ENCODE results near the gene LSP1.

LSP1 gene

GRCh38 chr11:1825785-1826451, 27.0 kb upstream of the LSP1 start:
- Histone ChIP-seq H3K9me3 (replicated peaks; ENCODE audit: low read length) (no peaks in the 10 kb centered on the region), H3K4me3 (ENCODE audit: low read length) (no peak overlapping the region), H3K27me3 (ENCODE audit: control insufficient read depth, insufficient read depth, low read length) (no peaks in the 10 kb centered on the region), H3K4me1 (ENCODE audit: control insufficient read depth, insufficient read depth, low read length) (peaks cover 56% of the 10 kb centered on the region), H3K9ac (ENCODE audit: low read depth, low read length) (peak overlapping the region; percentile 68), H3K4me2 (ENCODE audit: low read length) (peak overlapping the region; percentile 83), H3K36me3 (ENCODE audit: insufficient read depth, low read length) (no peaks in the 10 kb centered on the region)

- H3K9ac ChIP-seq (ENCODE audit: low read depth, low read length) = peak overlapping the region; percentile 68
- no peaks in the 10 kb centered on the region for H3K9me3 ChIP-seq (replicated peaks; ENCODE audit: low read length)
- H3K27me3 ChIP-seq (ENCODE audit: control insufficient read depth, insufficient read depth, low read length) = no peaks in the 10 kb centered on the region
- H3K36me3 ChIP-seq (ENCODE audit: insufficient read depth, low read length) = no peaks in the 10 kb centered on the region
- H3K4me1 ChIP-seq (ENCODE audit: control insufficient read depth, insufficient read depth, low read length) = peaks cover 56% of the 10 kb centered on the region
- peak overlapping the region; percentile 83 for H3K4me2 ChIP-seq (ENCODE audit: low read length)
- peak overlapping the region; percentile 48 for H3K4me3 ChIP-seq (ENCODE audit: low read length)
These were observed 26.3 kb upstream of the LSP1 start for GRCh38 chr11:1826552-1827094.

GRCh38 chr11:1827095-1827813, 25.6 kb upstream of the LSP1 start:
- H3K36me3 ChIP-seq (ENCODE audit: insufficient read depth, low read length) = no peaks in the 10 kb centered on the region
- H3K4me2 ChIP-seq (ENCODE audit: low read length) = peak overlapping the region; percentile 83
- peaks cover 59% of the 10 kb centered on the region for H3K4me1 ChIP-seq (ENCODE audit: control insufficient read depth, insufficient read depth, low read length)
- H3K27me3 ChIP-seq (ENCODE audit: control insufficient read depth, insufficient read depth, low read length) = no peaks in the 10 kb centered on the region
- peak overlapping the region; percentile 68 for H3K9ac ChIP-seq (ENCODE audit: low read depth, low read length)
- no peaks in the 10 kb centered on the region for H3K9me3 ChIP-seq (replicated peaks; ENCODE audit: low read length)
- H3K4me3 ChIP-seq (ENCODE audit: low read length) = peak overlapping the region; percentile 48

- Histone ChIP-seq H3K4me3 (ENCODE audit: low read length) (no peak overlapping the region), H3K36me3 (ENCODE audit: insufficient read depth, low read length) (no peaks in the 10 kb centered on the region), H3K4me1 (ENCODE audit: control insufficient read depth, insufficient read depth, low read length) (peaks cover 64% of the 10 kb centered on the region), H3K9ac (ENCODE audit: low read depth, low read length) (peak overlapping the region; percentile 64), H3K27me3 (ENCODE audit: control insufficient read depth, insufficient read depth, low read length) (no peaks in the 10 kb centered on the region), H3K9me3 (replicated peaks; ENCODE audit: low read length) (no peaks in the 10 kb centered on the region), H3K4me2 (ENCODE audit: low read length) (peak overlapping the region; percentile 83)
These were observed 25.0 kb upstream of the LSP1 start for GRCh38 chr11:1827931-1828330.

GRCh38 chr11:1828542-1828941, 24.3 kb upstream of the LSP1 start:
- H3K9ac ChIP-seq (ENCODE audit: low read depth, low read length) = peak overlapping the region; percentile 52
- no peak overlapping the region for H3K4me3 ChIP-seq (ENCODE audit: low read length)
- H3K27me3 ChIP-seq (ENCODE audit: control insufficient read depth, insufficient read depth, low read length) = no peaks in the 10 kb centered on the region
- H3K36me3 ChIP-seq (ENCODE audit: insufficient read depth, low read length) = no peaks in the 10 kb centered on the region
- peaks cover 64% of the 10 kb centered on the region for H3K4me1 ChIP-seq (ENCODE audit: control insufficient read depth, insufficient read depth, low read length)
- H3K4me2 ChIP-seq (ENCODE audit: low read length) = peak overlapping the region; percentile 60
- H3K9me3 ChIP-seq (replicated peaks; ENCODE audit: low read length) = no peaks in the 10 kb centered on the region

- Histone ChIP-seq H3K4me2 (ENCODE audit: low read length) (peak overlapping the region; percentile 60), H3K4me3 (ENCODE audit: low read length) (no peak overlapping the region), H3K4me1 (ENCODE audit: control insufficient read depth, insufficient read depth, low read length) (peaks cover 64% of the 10 kb centered on the region), H3K9me3 (replicated peaks; ENCODE audit: low read length) (no peaks in the 10 kb centered on the region), H3K36me3 (ENCODE audit: insufficient read depth, low read length) (no peaks in the 10 kb centered on the region), H3K27me3 (ENCODE audit: control insufficient read depth, insufficient read depth, low read length) (no peaks in the 10 kb centered on the region), H3K9ac (ENCODE audit: low read depth, low read length) (peak overlapping the region; percentile 52)
These were observed 23.7 kb upstream of the LSP1 start for GRCh38 chr11:1829039-1829820.

GRCh38 chr11:1830004-1830321, 22.9 kb upstream of the LSP1 start:
- Histone ChIP-seq H3K4me3 (ENCODE audit: low read length) (no peak overlapping the region), H3K9ac (ENCODE audit: low read depth, low read length) (no peak overlapping the region), H3K9me3 (replicated peaks; ENCODE audit: low read length) (no peaks in the 10 kb centered on the region), H3K27me3 (ENCODE audit: control insufficient read depth, insufficient read depth, low read length) (no peaks in the 10 kb centered on the region), H3K4me2 (ENCODE audit: low read length) (no peak overlapping the region), H3K4me1 (ENCODE audit: control insufficient read depth, insufficient read depth, low read length) (peaks cover 64% of the 10 kb centered on the region), H3K36me3 (ENCODE audit: insufficient read depth, low read length) (no peaks in the 10 kb centered on the region)

GRCh38 chr11:1830322-1831223, 22.3 kb upstream of the LSP1 start:
- no peaks in the 10 kb centered on the region for H3K36me3 ChIP-seq (ENCODE audit: insufficient read depth, low read length)
- no peaks in the 10 kb centered on the region for H3K9me3 ChIP-seq (replicated peaks; ENCODE audit: low read length)
- H3K27me3 ChIP-seq (ENCODE audit: control insufficient read depth, insufficient read depth, low read length) = no peaks in the 10 kb centered on the region
- H3K4me2 ChIP-seq (ENCODE audit: low read length) = no peak overlapping the region
- peaks cover 59% of the 10 kb centered on the region for H3K4me1 ChIP-seq (ENCODE audit: control insufficient read depth, insufficient read depth, low read length)
- no peak overlapping the region for H3K9ac ChIP-seq (ENCODE audit: low read depth, low read length)
- H3K4me3 ChIP-seq (ENCODE audit: low read length) = no peak overlapping the region

- no peaks in the 10 kb centered on the region for H3K9me3 ChIP-seq (replicated peaks; ENCODE audit: low read length)
- peaks cover 49% of the 10 kb centered on the region for H3K4me1 ChIP-seq (ENCODE audit: control insufficient read depth, insufficient read depth, low read length)
- H3K36me3 ChIP-seq (ENCODE audit: insufficient read depth, low read length) = no peaks in the 10 kb centered on the region
- H3K4me3 ChIP-seq (ENCODE audit: low read length) = no peak overlapping the region
- H3K9ac ChIP-seq (ENCODE audit: low read depth, low read length) = no peak overlapping the region
- H3K27me3 ChIP-seq (ENCODE audit: control insufficient read depth, insufficient read depth, low read length) = no peaks in the 10 kb centered on the region
- H3K4me2 ChIP-seq (ENCODE audit: low read length) = no peak overlapping the region
These were observed 21.3 kb upstream of the LSP1 start for GRCh38 chr11:1831338-1832210.

GRCh38 chr11:1832211-1832919, 20.5 kb upstream of the LSP1 start:
- H3K9ac ChIP-seq (ENCODE audit: low read depth, low read length) = no peak overlapping the region
- no peaks in the 10 kb centered on the region for H3K27me3 ChIP-seq (ENCODE audit: control insufficient read depth, insufficient read depth, low read length)
- no peaks in the 10 kb centered on the region for H3K36me3 ChIP-seq (ENCODE audit: insufficient read depth, low read length)
- H3K4me3 ChIP-seq (ENCODE audit: low read length) = no peak overlapping the region
- H3K9me3 ChIP-seq (replicated peaks; ENCODE audit: low read length) = no peaks in the 10 kb centered on the region
- H3K4me1 ChIP-seq (ENCODE audit: control insufficient read depth, insufficient read depth, low read length) = peaks cover 41% of the 10 kb centered on the region
- peak overlapping the region; percentile 62 for H3K4me2 ChIP-seq (ENCODE audit: low read length)
